Measurements from ENCODE around the gene TADA1.

- TF ChIP-seq CTCF (IDR thresholded peaks at IDR 0.05; ENCODE audit: low read depth, low read length) (peak; percentile 95), EZH2phosphoT487 (IDR thresholded peaks at IDR 0.05; ENCODE audit: low read depth) (no peak)
Measured at GRCh38 chr1:166910396-166910994, 34.4 kb upstream of the TADA1 start.

All from OCI-LY3 (cell line).